Caco-2 (cell line): ENCODE data around the gene CISD3. TPM values are rescaled to one million over a fixed set of nuclear protein-coding genes. Genes with fewer than 3 reads are reported as not detected.

Experiments used
- Bru-seq: library from RNA; stranded (reverse); fragments of 400-500 nt; gene quantifications from one replicate; lab custom pipeline; 2021; lab: Mats Ljungman, UMichigan
- BruChase-seq, 2 experiments: library from RNA; stranded (reverse); fragments of 400-500 nt; gene quantifications; one replicate each; lab custom pipeline; 2021; lab: Mats Ljungman, UMichigan
- BruUV-seq: library from RNA; stranded (reverse); fragments of 400-500 nt; replicated peaks from 2 replicates; lab custom pipeline; 2021; lab: Mats Ljungman, UMichigan
- CTCF ChIA-PET: fragments of 300-600 bp; sonication (Branson Sonifier 250); formaldehyde crosslinking; loops from one replicate; lab custom pipeline; 2022; ENCODE audit warnings: antibody characterized with exemption; lab: Charles Lee
- POLR2A ChIA-PET: fragments of 300-600 bp; sonication (Branson Sonifier 250); formaldehyde crosslinking; loops from one replicate; lab custom pipeline; 2022; ENCODE audit warnings: antibody characterized with exemption; lab: Charles Lee
- DNase-seq, 2 experiments: peaks; one replicate each; pipeline versions ENCODE4 v3.0.0 to v3.0.0-alpha.2; 2020 to 2022
- H3K27me3 ChIP-seq: replicated peaks from 2 replicates; pipeline ENCODE4 v1.6.0; 2011; ENCODE audit warnings: low read length; ENCODE audit not compliant: control insufficient read depth, insufficient read depth
- H3K36me3 ChIP-seq: 2 replicates; pipeline ENCODE4 v1.5.1; 2011; ENCODE audit warnings: low read length; ENCODE audit not compliant: control insufficient read depth, insufficient read depth
- H3K4me1 ChIP-seq: fragments of 250-450 bp; sonication (Bioruptor Pico); 2 replicates; pipeline ENCODE4 v1.5.1; 2020; ENCODE audit warnings: mild to moderate bottlenecking
- H3K4me3 ChIP-seq: 2 replicates; pipeline ENCODE4 v1.5.1; 2011; ENCODE audit warnings: low read depth, mild to moderate bottlenecking, control low read depth, low read length
- H3K9me3 ChIP-seq: fragments of 250-450 bp; sonication (Bioruptor Pico); 2 replicates; pipeline ENCODE4 v1.5.1; 2020; ENCODE audit warnings: mild to moderate bottlenecking, moderate library complexity
- H3K27ac Mint-ChIP-seq: one replicate; pipeline ENCODE4 v1.8.0; 2022; ENCODE audit warnings: mixed read lengths; ENCODE audit not compliant: unreplicated experiment
- H3K27me3 Mint-ChIP-seq: one replicate; pipeline ENCODE4 v1.8.0; 2022; ENCODE audit warnings: mixed read lengths; ENCODE audit not compliant: insufficient read depth, unreplicated experiment
- H3K36me3 Mint-ChIP-seq: one replicate; pipeline ENCODE4 v1.8.0; 2022; ENCODE audit warnings: mild to moderate bottlenecking, mixed read lengths; ENCODE audit not compliant: insufficient read depth, unreplicated experiment
- H3K4me1 Mint-ChIP-seq: one replicate; pipeline ENCODE4 v1.8.0; 2022; ENCODE audit warnings: low read depth, mixed read lengths; ENCODE audit not compliant: unreplicated experiment
- H3K4me3 Mint-ChIP-seq: one replicate; pipeline ENCODE4 v1.8.0; 2022; ENCODE audit warnings: mild to moderate bottlenecking, moderate library complexity, mixed read lengths; ENCODE audit not compliant: unreplicated experiment
- H3K9me3 Mint-ChIP-seq: one replicate; pipeline ENCODE4 v1.8.0; 2022; ENCODE audit warnings: mixed read lengths; ENCODE audit not compliant: unreplicated experiment
- intact Hi-C: fragments of 100-400 bp; cut with micrococcal nuclease; formaldehyde crosslinking; loops from one replicate; pipeline ENCODE4 v1.10.0; 2022; ENCODE audit not compliant: unreplicated experiment
- long read RNA-seq: library from polyadenylated mRNA; stranded (forward); transcript quantifications from one replicate; pipeline ENCODE4 v2.0.0, GENCODE V29; 2022
- total RNA-seq: library from RNA; stranded (reverse); gene quantifications from 2 replicates; pipeline ENCODE4 v1.2.3, GENCODE V29; 2022
- TF ChIP-seq, protein P1 (sequence below), 2 experiments: fragments of 200-600 bp in 1 of 2; IDR thresholded peaks; 1 replicate in 1 of 2; 2 replicates in 1 of 2; pipeline versions ENCODE4 v1.5.1 to v1.8.0; 2011 to 2022; ENCODE audit warnings: antibody characterized with exemption in 1 of 2, control low read depth in 1 of 2, inconsistent platforms in 1 of 2, low read depth in 1 of 2, low read length in 1 of 2, mild to moderate bottlenecking in 1 of 2, moderate library complexity in 1 of 2; ENCODE audit not compliant: insufficient read depth in 1 of 2, severe bottlenecking in 1 of 2, unreplicated experiment in 1 of 2

Gene CISD3
- 16.6 and 18.3 TPM in 2 replicates for total RNA-seq
- percentile 58 among the genes with signal in this experiment for Bru-seq, nascent RNA
- BruChase-seq, experiment 1, labeled RNA remaining after a 2-hour chase = percentile 53 among the genes with signal in this experiment
- BruChase-seq, experiment 2, labeled RNA remaining after a 6-hour chase = percentile 62 among the genes with signal in this experiment
- long read RNA-seq, transcript CISD3-204 (4 exons, 2,074 nt) = major isoform, 34 of 46 reads
- long read RNA-seq, transcript CISD3-206 (3 exons, 2,326 nt) = minor isoform, 10 of 46 reads
- long read RNA-seq, partial matches to known transcripts = 0 of 46 reads
- long read RNA-seq, other reads (novel, unspliced or antisense) = 2 of 46 reads

DNA sequence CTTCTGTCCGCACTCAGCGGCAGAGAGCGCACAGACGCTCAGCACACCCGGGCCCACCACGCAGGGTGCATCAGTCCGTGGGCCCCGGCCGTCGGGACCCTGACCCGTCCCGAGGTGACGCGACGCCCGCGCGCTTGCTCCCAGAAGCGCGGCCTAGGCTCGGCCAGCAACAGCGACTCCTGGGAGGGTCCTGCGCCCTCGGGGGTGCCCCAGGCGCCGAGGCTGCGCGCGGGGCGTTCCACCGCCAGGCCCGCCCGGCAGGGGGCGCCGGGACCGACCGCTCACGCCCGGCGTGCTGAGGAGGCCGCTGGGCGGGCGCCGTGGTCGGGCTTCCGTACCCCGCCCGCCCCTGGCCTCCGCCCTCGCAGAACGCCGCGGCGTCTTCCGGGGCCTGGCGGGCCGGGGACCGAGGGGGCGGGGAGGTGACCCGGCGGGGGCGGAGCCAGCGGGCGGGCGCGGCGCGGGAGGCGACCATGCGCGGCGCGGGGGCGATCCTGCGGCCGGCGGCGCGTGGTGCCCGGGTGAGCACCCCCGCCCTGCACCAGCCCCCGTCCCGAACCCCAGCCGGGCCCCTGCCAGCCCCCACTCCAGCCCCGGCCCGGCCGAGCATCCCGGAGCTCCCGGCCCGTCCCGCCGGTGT is at the start of gene CISD3:
Gene CISD3 (plus strand): TSS at position 456 of the 640 bp plus-strand sequence. CDS start 18 bp downstream, at position 474.
- Mint-ChIP-seq H3K36me3 (peaks cover 50% of the 10 kb centered on the region), H3K9me3 (no peaks in the 10 kb centered on the region), H3K27ac (peak within 1 kb of the TSS; percentile 85), H3K27me3 (no peaks in the 10 kb centered on the region), H3K4me3 (peak within 1 kb of the TSS; percentile 89), H3K4me1 (peaks cover 15% of the 10 kb centered on the region)
- DNase-seq = peak; percentile 84 to 95
- peak within 1 kb of the TSS; percentile 64 for H3K4me3 ChIP-seq
- no TSS peak for BruUV-seq
- peaks cover 20% of the 10 kb centered on the region for H3K4me1 ChIP-seq
- intact Hi-C loops = loop anchor here (1.0 to 2.0 kb wide), 2 partner anchors 19 to 53 kb away; partner anchors contain the start of gene PCGF2
- TF ChIP-seq, protein P1, sequence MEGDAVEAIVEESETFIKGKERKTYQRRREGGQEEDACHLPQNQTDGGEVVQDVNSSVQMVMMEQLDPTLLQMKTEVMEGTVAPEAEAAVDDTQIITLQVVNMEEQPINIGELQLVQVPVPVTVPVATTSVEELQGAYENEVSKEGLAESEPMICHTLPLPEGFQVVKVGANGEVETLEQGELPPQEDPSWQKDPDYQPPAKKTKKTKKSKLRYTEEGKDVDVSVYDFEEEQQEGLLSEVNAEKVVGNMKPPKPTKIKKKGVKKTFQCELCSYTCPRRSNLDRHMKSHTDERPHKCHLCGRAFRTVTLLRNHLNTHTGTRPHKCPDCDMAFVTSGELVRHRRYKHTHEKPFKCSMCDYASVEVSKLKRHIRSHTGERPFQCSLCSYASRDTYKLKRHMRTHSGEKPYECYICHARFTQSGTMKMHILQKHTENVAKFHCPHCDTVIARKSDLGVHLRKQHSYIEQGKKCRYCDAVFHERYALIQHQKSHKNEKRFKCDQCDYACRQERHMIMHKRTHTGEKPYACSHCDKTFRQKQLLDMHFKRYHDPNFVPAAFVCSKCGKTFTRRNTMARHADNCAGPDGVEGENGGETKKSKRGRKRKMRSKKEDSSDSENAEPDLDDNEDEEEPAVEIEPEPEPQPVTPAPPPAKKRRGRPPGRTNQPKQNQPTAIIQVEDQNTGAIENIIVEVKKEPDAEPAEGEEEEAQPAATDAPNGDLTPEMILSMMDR (IDR thresholded peaks at IDR 0.05; ENCODE audit: insufficient read depth in 1 of 2, low read depth in 1 of 2, low read length in 1 of 2, severe bottlenecking in 1 of 2, unreplicated experiment in 1 of 2) = peak; percentile 32 to 74
- H3K36me3 ChIP-seq = no peaks in the 10 kb centered on the region; the same call in 1 of the 2 replicates
- POLR2A ChIA-PET = interaction anchor here (1.0 kb wide), 1 partner anchor 25 kb away, joined by 6 read pairs; the partner anchor contains the start of gene MLLT6
- CTCF ChIA-PET = interaction anchor here (1.0 to 1.8 kb wide), 4 partner anchors 16 to 172 kb away, joined by 3 to 7 read pairs (median 4); partner anchors contain the start of gene MLLT6
- no peaks in the 10 kb centered on the region for H3K9me3 ChIP-seq
- no peaks in the 10 kb centered on the region for H3K27me3 ChIP-seq

DNA sequence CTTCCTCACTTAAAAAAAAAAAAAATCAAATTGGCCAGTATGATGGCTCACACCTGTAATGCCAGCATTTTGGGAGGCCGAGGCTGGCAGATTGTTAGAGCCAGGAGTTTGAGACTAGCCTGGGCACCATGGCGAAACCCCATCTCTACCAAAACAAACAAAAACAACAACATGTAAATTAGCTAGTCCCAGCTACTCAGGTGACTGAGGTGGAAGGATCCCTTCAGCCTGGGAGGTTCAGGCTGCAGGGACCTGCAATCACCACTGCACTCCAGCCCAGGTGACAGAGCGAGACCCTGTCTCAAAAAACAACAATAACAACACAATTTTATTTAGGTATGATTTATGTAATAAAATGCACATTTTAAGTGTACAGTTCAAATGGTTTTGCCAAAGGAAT is 49.0 kb upstream of the CISD3 start:
- Mint-ChIP-seq H3K4me1 (peaks cover 10% of the 10 kb centered on the region), H3K36me3 (peaks cover 11% of the 10 kb centered on the region), H3K27ac (no peak overlapping the region), H3K9me3 (no peaks in the 10 kb centered on the region), H3K27me3 (no peaks in the 10 kb centered on the region), H3K4me3 (no peak overlapping the region)
- Histone ChIP-seq H3K27me3 (no peaks in the 10 kb centered on the region), H3K36me3 (no peaks in the 10 kb centered on the region), H3K4me1 (peaks cover 15% of the 10 kb centered on the region), H3K4me3 (no peak overlapping the region), H3K9me3 (no peaks in the 10 kb centered on the region)
- DNase-seq = no peak
- no TSS peak for BruUV-seq
- ChIA-PET POLR2A (no interaction called here), CTCF (interaction anchor here (1.0 kb wide), 1 partner anchor 54 kb away, joined by 5 read pairs; no protein-coding TSS in a partner anchor)
- TF ChIP-seq, protein P1 (IDR thresholded peaks at IDR 0.05; ENCODE audit: insufficient read depth in 1 of 2, low read depth in 1 of 2, low read length in 1 of 2, severe bottlenecking in 1 of 2, unreplicated experiment in 1 of 2) = no peak
- intact Hi-C loops = no loop called here

- no peaks in the 10 kb centered on the region for H3K4me1 Mint-ChIP-seq
- Histone ChIP-seq H3K4me3 (no peak overlapping the region), H3K9me3 (no peaks in the 10 kb centered on the region), H3K4me1 (no peaks in the 10 kb centered on the region), H3K27me3 (no peaks in the 10 kb centered on the region), H3K36me3 (no peaks in the 10 kb centered on the region)
- intact Hi-C loops = no loop called here
- H3K4me3 Mint-ChIP-seq = no peak overlapping the region
- no peak overlapping the region for H3K27ac Mint-ChIP-seq
- POLR2A ChIA-PET = interaction anchor here (0.6 kb wide), 1 partner anchor 121 kb away, joined by 6 read pairs; no protein-coding TSS in a partner anchor
- no TSS peak for BruUV-seq
- H3K27me3 Mint-ChIP-seq = no peaks in the 10 kb centered on the region
- H3K9me3 Mint-ChIP-seq = no peaks in the 10 kb centered on the region
- H3K36me3 Mint-ChIP-seq = no peaks in the 10 kb centered on the region
- CTCF ChIA-PET = interaction anchor here (1.8 kb wide), 1 partner anchor 127 kb away, joined by 4 read pairs; no protein-coding TSS in a partner anchor
- no peak for DNase-seq
- TF ChIP-seq, protein P1 (IDR thresholded peaks at IDR 0.05; ENCODE audit: insufficient read depth in 1 of 2, low read depth in 1 of 2, low read length in 1 of 2, severe bottlenecking in 1 of 2, unreplicated experiment in 1 of 2) = no peak
Observed at GRCh38 chr17:38685491-38685890, 44.6 kb upstream of the CISD3 start.
